GM23338 (cell line): ENCODE measurements around the gene REM2. TPM values are rescaled to one million over a fixed set of nuclear protein-coding genes. Genes with fewer than 3 reads are reported as not detected.

ENCODE experiments used
- ATAC-seq: fragments of 200-7000 bp; cut with Tn5 transposase; 3 replicates; pipeline ENCODE4 v1.9.1; 2020
- DNase-seq: peaks from one replicate; pipeline ENCODE4 v3.0.0-alpha.2; 2015; ENCODE audit warnings: low spot score
- H2AFZ ChIP-seq: fragments of 200-600 bp; sonication (generic); 2 replicates; pipeline ENCODE4 v1.8.0; 2016; ENCODE audit warnings: antibody characterized with exemption, mild to moderate bottlenecking, moderate library complexity
- H3F3A ChIP-seq: fragments of 200-600 bp; sonication (generic); replicated peaks from 2 replicates; pipeline ENCODE4 v1.8.0; 2017; ENCODE audit warnings: antibody characterized with exemption, mixed run types, low read depth
- H3K27ac ChIP-seq: fragments of 200-600 bp; sonication (generic); 2 replicates; pipeline ENCODE4 v1.6.1; 2016; ENCODE audit warnings: low read depth
- H3K27me3 ChIP-seq: fragments of 200-600 bp; sonication (generic); 2 replicates; pipeline ENCODE4 v1.8.0; 2016; ENCODE audit warnings: mild to moderate bottlenecking, mixed run types, moderate library complexity; ENCODE audit not compliant: insufficient read depth
- H3K36me3 ChIP-seq: fragments of 200-600 bp; sonication (generic); 2 replicates; pipeline ENCODE4 v1.8.0; 2016; ENCODE audit warnings: mild to moderate bottlenecking; ENCODE audit not compliant: insufficient read depth
- H3K4me1 ChIP-seq: fragments of 200-600 bp; sonication (generic); 2 replicates; pipeline ENCODE4 v1.8.0; 2016; ENCODE audit warnings: mild to moderate bottlenecking, moderate library complexity; ENCODE audit not compliant: insufficient read depth
- H3K4me2 ChIP-seq: fragments of 200-600 bp; sonication (generic); 2 replicates; pipeline ENCODE4 v1.7.1; 2017; ENCODE audit warnings: mixed run types
- H3K4me3 ChIP-seq: fragments of 200-600 bp; sonication (generic); 2 replicates; pipeline ENCODE4 v1.6.1; 2016; ENCODE audit warnings: mixed run types
- H3K79me2 ChIP-seq: fragments of 200-600 bp; sonication (generic); replicated peaks from 2 replicates; pipeline ENCODE4 v1.8.0; 2017; ENCODE audit warnings: mild to moderate bottlenecking; ENCODE audit not compliant: insufficient read depth
- H3K9me2 ChIP-seq: fragments of 200-600 bp; sonication (generic); 2 replicates; pipeline ENCODE4 v1.8.0; 2017; ENCODE audit not compliant: insufficient read depth
- H4K20me1 ChIP-seq: fragments of 200-600 bp; sonication (generic); replicated peaks from 2 replicates; pipeline ENCODE4 v1.8.0; 2017; ENCODE audit warnings: mild to moderate bottlenecking; ENCODE audit not compliant: insufficient read depth
- H3K27ac Mint-ChIP-seq: 2 replicates; pipeline ENCODE4 v1.8.0; 2020; ENCODE audit warnings: inconsistent platforms, mild to moderate bottlenecking, moderate library complexity, mixed read lengths
- H3K27me3 Mint-ChIP-seq: 3 replicates; pipeline ENCODE4 v1.8.0; 2022; ENCODE audit warnings: low read depth, mild to moderate bottlenecking, moderate library complexity, mixed read lengths, inconsistent platforms; ENCODE audit not compliant: insufficient read depth, poor library complexity
- H3K36me3 Mint-ChIP-seq: 3 replicates; pipeline ENCODE4 v1.8.0; 2021; ENCODE audit warnings: low read depth, mild to moderate bottlenecking, inconsistent platforms, moderate library complexity, mixed read lengths
- H3K4me1 Mint-ChIP-seq: 3 replicates; pipeline ENCODE4 v1.8.0; 2020; ENCODE audit warnings: mild to moderate bottlenecking, inconsistent platforms, mixed read lengths
- H3K4me3 Mint-ChIP-seq: 3 replicates; pipeline ENCODE4 v1.8.0; 2021; ENCODE audit warnings: moderate library complexity, mild to moderate bottlenecking, inconsistent platforms, mixed read lengths
- H3K9me3 Mint-ChIP-seq: 3 replicates; pipeline ENCODE4 v1.8.0; 2020; ENCODE audit warnings: moderate library complexity, mild to moderate bottlenecking, inconsistent platforms, mixed read lengths
- JUNB ChIP-seq: IDR thresholded peaks from one replicate; pipeline ENCODE4 v1.6.1; 2016; ENCODE audit warnings: antibody characterized with exemption; ENCODE audit not compliant: unreplicated experiment
- NANOG ChIP-seq: IDR thresholded peaks from 2 replicates; pipeline ENCODE4 v1.6.1; 2016; ENCODE audit warnings: antibody characterized with exemption, borderline replicate concordance
- ZNF114 ChIP-seq: fragments of 250-450 bp; sonication (Bioruptor Pico); IDR thresholded peaks from 2 replicates; pipeline ENCODE4 v1.5.0; 2020; ENCODE audit warnings: mild to moderate bottlenecking, moderate library complexity
- ZNF331 ChIP-seq: fragments of 250-450 bp; sonication (Bioruptor Pico); IDR thresholded peaks from 2 replicates; pipeline ENCODE4 v1.5.0; 2020; ENCODE audit warnings: low read depth, mild to moderate bottlenecking, moderate library complexity
- polyA plus RNA-seq: library from polyadenylated mRNA; unstranded; fragments of >200 nt; fragmentation: Nextera tagmentation; extraction: Ambion mirVana; gene quantifications from 2 replicates; pipeline ENCODE4 v1.2.1, GENCODE V29; 2016
- total RNA-seq: library from RNA; depleted of rRNA; stranded (reverse); fragments of >200 nt; shearing (Covaris generic); gene quantifications from 2 replicates; pipeline ENCODE4 v1.2.3, GENCODE V29; 2014
- TF ChIP-seq, protein P1 (sequence below): fragments of 250-450 bp; sonication (Bioruptor Pico); IDR thresholded peaks from 2 replicates; pipeline ENCODE4 v1.5.0; 2020; ENCODE audit warnings: mild to moderate bottlenecking, moderate library complexity
- TF ChIP-seq, protein P2 (sequence below): IDR thresholded peaks from 2 replicates; pipeline ENCODE4 v1.6.1; 2016; ENCODE audit warnings: antibody characterized with exemption

The REM2 gene
- total and polyA plus RNA-seq, 2 experiments from 2014 or later, result 0.31 to 2.9 TPM

DNA sequence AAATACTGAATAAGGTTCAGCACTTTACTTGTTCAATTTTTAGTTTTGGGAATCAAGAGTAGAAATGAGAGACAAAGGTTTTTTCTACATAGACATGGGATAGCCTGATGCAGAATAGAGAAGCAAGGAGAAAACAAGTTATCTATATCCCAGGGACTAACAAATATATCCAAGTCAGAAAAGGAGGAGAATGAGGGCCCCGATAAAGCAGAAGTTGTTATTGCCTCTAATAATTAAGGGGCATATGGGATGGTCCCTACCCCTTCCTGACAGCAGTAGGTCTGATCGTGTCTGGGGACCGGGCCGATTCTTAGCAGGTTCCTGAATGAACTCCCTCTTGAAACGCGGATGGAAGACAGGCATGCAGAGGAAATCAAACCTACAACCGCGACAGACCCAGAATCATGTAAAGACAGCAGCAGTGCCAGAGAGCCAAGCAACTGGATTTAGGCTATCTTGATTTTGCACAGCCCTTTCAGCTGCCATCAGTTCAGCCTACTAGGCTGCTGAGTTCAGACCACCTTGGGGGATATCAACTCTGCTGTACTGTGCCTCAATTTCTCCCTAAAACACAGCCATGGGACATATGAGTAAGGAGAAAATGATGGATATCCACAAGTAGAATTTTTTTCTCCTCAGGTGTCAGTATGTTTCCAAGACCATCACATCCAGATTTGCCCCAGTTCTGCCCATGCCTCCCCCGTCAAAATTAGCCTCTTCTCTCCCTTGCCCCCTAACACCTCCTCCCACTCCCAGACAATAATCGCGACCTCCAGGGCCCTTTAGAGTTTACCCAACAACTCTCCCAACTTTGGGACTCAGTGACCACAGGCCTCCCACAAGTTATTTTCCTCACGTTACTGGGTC lies 45.4 kb downstream of the REM2 start:
- H3K4me3 ChIP-seq, result peak overlapping the region; percentile 63
- TF ChIP-seq ZNF331 (CRISPR knock-in tag) (no peak), JUNB (no peak), NANOG (no peak), ZNF114 (no peak)
- TF ChIP-seq, protein P1, sequence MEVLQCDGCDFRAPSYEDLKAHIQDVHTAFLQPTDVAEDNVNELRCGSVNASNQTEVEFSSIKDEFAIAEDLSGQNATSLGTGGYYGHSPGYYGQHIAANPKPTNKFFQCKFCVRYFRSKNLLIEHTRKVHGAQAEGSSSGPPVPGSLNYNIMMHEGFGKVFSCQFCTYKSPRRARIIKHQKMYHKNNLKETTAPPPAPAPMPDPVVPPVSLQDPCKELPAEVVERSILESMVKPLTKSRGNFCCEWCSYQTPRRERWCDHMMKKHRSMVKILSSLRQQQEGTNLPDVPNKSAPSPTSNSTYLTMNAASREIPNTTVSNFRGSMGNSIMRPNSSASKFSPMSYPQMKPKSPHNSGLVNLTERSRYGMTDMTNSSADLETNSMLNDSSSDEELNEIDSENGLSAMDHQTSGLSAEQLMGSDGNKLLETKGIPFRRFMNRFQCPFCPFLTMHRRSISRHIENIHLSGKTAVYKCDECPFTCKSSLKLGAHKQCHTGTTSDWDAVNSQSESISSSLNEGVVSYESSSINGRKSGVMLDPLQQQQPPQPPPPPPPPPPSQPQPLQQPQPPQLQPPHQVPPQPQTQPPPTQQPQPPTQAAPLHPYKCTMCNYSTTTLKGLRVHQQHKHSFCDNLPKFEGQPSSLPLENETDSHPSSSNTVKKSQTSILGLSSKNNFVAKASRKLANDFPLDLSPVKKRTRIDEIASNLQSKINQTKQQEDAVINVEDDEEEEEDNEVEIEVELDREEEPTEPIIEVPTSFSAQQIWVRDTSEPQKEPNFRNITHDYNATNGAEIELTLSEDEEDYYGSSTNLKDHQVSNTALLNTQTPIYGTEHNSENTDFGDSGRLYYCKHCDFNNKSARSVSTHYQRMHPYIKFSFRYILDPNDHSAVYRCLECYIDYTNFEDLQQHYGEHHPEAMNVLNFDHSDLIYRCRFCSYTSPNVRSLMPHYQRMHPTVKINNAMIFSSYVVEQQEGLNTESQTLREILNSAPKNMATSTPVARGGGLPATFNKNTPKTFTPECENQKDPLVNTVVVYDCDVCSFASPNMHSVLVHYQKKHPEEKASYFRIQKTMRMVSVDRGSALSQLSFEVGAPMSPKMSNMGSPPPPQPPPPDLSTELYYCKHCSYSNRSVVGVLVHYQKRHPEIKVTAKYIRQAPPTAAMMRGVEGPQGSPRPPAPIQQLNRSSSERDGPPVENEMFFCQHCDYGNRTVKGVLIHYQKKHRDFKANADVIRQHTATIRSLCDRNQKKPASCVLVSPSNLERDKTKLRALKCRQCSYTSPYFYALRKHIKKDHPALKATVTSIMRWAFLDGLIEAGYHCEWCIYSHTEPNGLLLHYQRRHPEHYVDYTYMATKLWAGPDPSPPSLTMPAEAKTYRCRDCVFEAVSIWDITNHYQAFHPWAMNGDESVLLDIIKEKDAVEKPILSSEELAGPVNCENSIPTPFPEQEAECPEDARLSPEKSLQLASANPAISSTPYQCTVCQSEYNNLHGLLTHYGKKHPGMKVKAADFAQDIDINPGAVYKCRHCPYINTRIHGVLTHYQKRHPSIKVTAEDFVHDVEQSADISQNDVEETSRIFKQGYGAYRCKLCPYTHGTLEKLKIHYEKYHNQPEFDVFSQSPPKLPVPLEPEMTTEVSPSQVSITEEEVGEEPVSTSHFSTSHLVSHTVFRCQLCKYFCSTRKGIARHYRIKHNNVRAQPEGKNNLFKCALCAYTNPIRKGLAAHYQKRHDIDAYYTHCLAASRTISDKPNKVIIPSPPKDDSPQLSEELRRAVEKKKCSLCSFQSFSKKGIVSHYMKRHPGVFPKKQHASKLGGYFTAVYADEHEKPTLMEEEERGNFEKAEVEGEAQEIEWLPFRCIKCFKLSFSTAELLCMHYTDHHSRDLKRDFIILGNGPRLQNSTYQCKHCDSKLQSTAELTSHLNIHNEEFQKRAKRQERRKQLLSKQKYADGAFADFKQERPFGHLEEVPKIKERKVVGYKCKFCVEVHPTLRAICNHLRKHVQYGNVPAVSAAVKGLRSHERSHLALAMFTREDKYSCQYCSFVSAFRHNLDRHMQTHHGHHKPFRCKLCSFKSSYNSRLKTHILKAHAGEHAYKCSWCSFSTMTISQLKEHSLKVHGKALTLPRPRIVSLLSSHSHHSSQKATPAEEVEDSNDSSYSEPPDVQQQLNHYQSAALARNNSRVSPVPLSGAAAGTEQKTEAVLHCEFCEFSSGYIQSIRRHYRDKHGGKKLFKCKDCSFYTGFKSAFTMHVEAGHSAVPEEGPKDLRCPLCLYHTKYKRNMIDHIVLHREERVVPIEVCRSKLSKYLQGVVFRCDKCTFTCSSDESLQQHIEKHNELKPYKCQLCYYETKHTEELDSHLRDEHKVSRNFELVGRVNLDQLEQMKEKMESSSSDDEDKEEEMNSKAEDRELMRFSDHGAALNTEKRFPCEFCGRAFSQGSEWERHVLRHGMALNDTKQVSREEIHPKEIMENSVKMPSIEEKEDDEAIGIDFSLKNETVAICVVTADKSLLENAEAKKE (CRISPR knock-in tag), result no peak
- TF ChIP-seq, protein P2, sequence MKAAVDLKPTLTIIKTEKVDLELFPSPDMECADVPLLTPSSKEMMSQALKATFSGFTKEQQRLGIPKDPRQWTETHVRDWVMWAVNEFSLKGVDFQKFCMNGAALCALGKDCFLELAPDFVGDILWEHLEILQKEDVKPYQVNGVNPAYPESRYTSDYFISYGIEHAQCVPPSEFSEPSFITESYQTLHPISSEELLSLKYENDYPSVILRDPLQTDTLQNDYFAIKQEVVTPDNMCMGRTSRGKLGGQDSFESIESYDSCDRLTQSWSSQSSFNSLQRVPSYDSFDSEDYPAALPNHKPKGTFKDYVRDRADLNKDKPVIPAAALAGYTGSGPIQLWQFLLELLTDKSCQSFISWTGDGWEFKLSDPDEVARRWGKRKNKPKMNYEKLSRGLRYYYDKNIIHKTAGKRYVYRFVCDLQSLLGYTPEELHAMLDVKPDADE, result no peak
- H3K4me2 ChIP-seq, result peak overlapping the region; percentile 97
- Mint-ChIP-seq H3K27me3 (no peaks in the 10 kb centered on the region), H3K4me1 (peaks cover 8% of the 10 kb centered on the region), H3K4me3 (no peak overlapping the region), H3K9me3 (no peaks in the 10 kb centered on the region), H3K36me3 (peaks cover 41% of the 10 kb centered on the region), H3K27ac (no peak overlapping the region)
- H3K4me1 ChIP-seq, result peaks cover 7% of the 10 kb centered on the region
- H3K9me2 ChIP-seq, result no peaks in the 10 kb centered on the region
- H3K79me2 ChIP-seq, result peaks cover 23% of the 10 kb centered on the region
- ATAC-seq, result no peak
- peaks cover 16% of the 10 kb centered on the region for H3F3A ChIP-seq
- H3K36me3 ChIP-seq, result peaks cover 30% of the 10 kb centered on the region
- no peak for DNase-seq
- H4K20me1 ChIP-seq, result peaks cover 3% of the 10 kb centered on the region; the same call in 1 of the 2 replicates
- H2AFZ ChIP-seq, result no peak overlapping the region
- no peaks in the 10 kb centered on the region for H3K27me3 ChIP-seq
- peak overlapping the region; percentile 80 for H3K27ac ChIP-seq
